SU-DHL-6 (cell line): Measurements from ENCODE around the gene FAM185A.

Experiments used
- EZH2phosphoT487 ChIP-seq: fragments of 200-600 bp; sonication (generic), shearing (Covaris generic); conservative IDR thresholded peaks from 2 replicates; pipeline ENCODE4 v1.6.1; 2018; ENCODE audit warnings: mild to moderate bottlenecking, antibody characterized with exemption, low read length, moderate library complexity, mixed read lengths
- TF ChIP-seq, protein P1 (sequence below): fragments of 200-600 bp; sonication (generic); IDR thresholded peaks from one replicate; pipeline ENCODE4 v1.5.1; 2017; ENCODE audit warnings: antibody characterized with exemption, mild to moderate bottlenecking, low read length, moderate library complexity; ENCODE audit not compliant: insufficient read depth, poor library complexity, severe bottlenecking

DNA sequence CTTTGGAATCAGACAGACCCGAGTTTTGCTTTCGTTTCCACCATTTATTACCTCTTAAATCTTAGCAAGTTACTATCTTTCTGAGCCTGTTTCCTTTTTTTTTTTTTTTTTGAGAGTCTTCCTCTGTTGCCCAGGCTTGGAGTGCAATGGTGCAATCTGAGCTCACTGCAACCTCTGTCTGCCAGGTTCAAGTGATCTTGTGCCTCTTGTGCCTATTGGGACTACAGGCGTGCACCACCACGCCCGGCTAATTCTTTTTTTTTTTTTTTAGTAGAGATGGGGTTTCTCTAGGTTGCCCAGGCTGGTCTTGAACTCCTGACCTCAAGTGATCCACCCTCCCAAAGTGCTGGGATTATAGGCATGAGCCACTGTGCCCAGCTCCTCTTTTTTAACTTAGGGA is 84.5 kb downstream of the FAM185A start:
- TF ChIP-seq, protein P1, sequence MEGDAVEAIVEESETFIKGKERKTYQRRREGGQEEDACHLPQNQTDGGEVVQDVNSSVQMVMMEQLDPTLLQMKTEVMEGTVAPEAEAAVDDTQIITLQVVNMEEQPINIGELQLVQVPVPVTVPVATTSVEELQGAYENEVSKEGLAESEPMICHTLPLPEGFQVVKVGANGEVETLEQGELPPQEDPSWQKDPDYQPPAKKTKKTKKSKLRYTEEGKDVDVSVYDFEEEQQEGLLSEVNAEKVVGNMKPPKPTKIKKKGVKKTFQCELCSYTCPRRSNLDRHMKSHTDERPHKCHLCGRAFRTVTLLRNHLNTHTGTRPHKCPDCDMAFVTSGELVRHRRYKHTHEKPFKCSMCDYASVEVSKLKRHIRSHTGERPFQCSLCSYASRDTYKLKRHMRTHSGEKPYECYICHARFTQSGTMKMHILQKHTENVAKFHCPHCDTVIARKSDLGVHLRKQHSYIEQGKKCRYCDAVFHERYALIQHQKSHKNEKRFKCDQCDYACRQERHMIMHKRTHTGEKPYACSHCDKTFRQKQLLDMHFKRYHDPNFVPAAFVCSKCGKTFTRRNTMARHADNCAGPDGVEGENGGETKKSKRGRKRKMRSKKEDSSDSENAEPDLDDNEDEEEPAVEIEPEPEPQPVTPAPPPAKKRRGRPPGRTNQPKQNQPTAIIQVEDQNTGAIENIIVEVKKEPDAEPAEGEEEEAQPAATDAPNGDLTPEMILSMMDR = no peak
- TF ChIP-seq EZH2phosphoT487 = no peak
